BE2C (cell line): ENCODE results near the gene CTSZ.

Experiments
- DNase-seq: peaks from one replicate; pipeline ENCODE4 v3.0.0-alpha.2; 2020
- H3K27me3 ChIP-seq: fragments of 250-450 bp; sonication (Bioruptor Pico); 2 replicates; pipeline ENCODE4 v1.5.1; 2020; ENCODE audit warnings: mild to moderate bottlenecking
- H3K36me3 ChIP-seq: fragments of 250-450 bp; sonication (Bioruptor Pico); 2 replicates; pipeline ENCODE4 v1.5.1; 2020; ENCODE audit warnings: mild to moderate bottlenecking
- H3K4me1 ChIP-seq: fragments of 250-450 bp; sonication (Bioruptor Pico); 2 replicates; pipeline ENCODE4 v1.5.1; 2020
- H3K4me3 ChIP-seq: 2 replicates; pipeline ENCODE4 v1.5.1; 2011; ENCODE audit warnings: low read depth, low read length
- H3K9me3 ChIP-seq: fragments of 250-450 bp; sonication (Bioruptor Pico); 2 replicates; pipeline ENCODE4 v1.5.1; 2020
- CTCF ChIP-seq: IDR thresholded peaks from 2 replicates; pipeline ENCODE4 v1.5.1; 2012; ENCODE audit warnings: mild to moderate bottlenecking, low read depth, low read length

Gene CTSZ

GRCh38 chr20:59047938-59048680 is 41.1 kb upstream of the CTSZ start:
- no peak for TF ChIP-seq CTCF
- no peak for DNase-seq
- Histone ChIP-seq H3K27me3 (no peaks in the 10 kb centered on the region), H3K36me3 (no peaks in the 10 kb centered on the region), H3K4me1 (peaks cover 2% of the 10 kb centered on the region; the same call in 1 of the 2 replicates), H3K9me3 (no peaks in the 10 kb centered on the region), H3K4me3 (no peak overlapping the region)

- Histone ChIP-seq H3K27me3 (no peaks in the 10 kb centered on the region), H3K36me3 (no peaks in the 10 kb centered on the region), H3K4me1 (peaks cover 3% of the 10 kb centered on the region; the same call in 1 of the 2 replicates), H3K9me3 (no peaks in the 10 kb centered on the region), H3K4me3 (no peak overlapping the region)
- no peak for DNase-seq
- TF ChIP-seq CTCF = no peak
Measured at GRCh38 chr20:59046862-59047261, 39.8 kb upstream of the CTSZ start.

GRCh38 chr20:59044796-59045195 is 37.7 kb upstream of the CTSZ start:
- Histone ChIP-seq H3K9me3 (no peaks in the 10 kb centered on the region), H3K4me3 (no peak overlapping the region), H3K27me3 (no peaks in the 10 kb centered on the region), H3K4me1 (peaks cover 3% of the 10 kb centered on the region; the same call in 1 of the 2 replicates), H3K36me3 (peaks cover 16% of the 10 kb centered on the region)
- no peak for DNase-seq
- TF ChIP-seq CTCF = no peak

- no peak overlapping the region for H3K4me3 ChIP-seq
Measured at GRCh38 chr20:59044295-59044694, 37.2 kb upstream of the CTSZ start.

GRCh38 chr20:59043698-59044097 is 36.6 kb upstream of the CTSZ start:
- no peaks in the 10 kb centered on the region for H3K27me3 ChIP-seq
- TF ChIP-seq CTCF = no peak
- H3K36me3 ChIP-seq = peaks cover 16% of the 10 kb centered on the region
- H3K4me1 ChIP-seq = peaks cover 3% of the 10 kb centered on the region
- DNase-seq = no peak
- no peaks in the 10 kb centered on the region for H3K9me3 ChIP-seq
- no peak overlapping the region for H3K4me3 ChIP-seq

More at GRCh38 chr20:59044295-59044694, 37.2 kb upstream of the CTSZ start:
- Histone ChIP-seq H3K4me1 (peaks cover 3% of the 10 kb centered on the region), H3K36me3 (peaks cover 16% of the 10 kb centered on the region), H3K9me3 (no peaks in the 10 kb centered on the region), H3K27me3 (no peaks in the 10 kb centered on the region)
- TF ChIP-seq CTCF = no peak
- no peak for DNase-seq

- no peak for TF ChIP-seq CTCF
Measured at GRCh38 chr20:59042796-59043631, 36.0 kb upstream of the CTSZ start.

More at GRCh38 chr20:59042796-59043631, 36.0 kb upstream of the CTSZ start:
- Histone ChIP-seq H3K36me3 (peaks cover 18% of the 10 kb centered on the region), H3K27me3 (no peaks in the 10 kb centered on the region), H3K4me1 (peaks cover 5% of the 10 kb centered on the region), H3K9me3 (no peaks in the 10 kb centered on the region), H3K4me3 (peak overlapping the region; percentile 79)
- peak; percentile 95 for DNase-seq
